ENCODE results near the gene ITSN1. TPM values are rescaled to one million over a fixed set of nuclear protein-coding genes. Genes with fewer than 3 reads are reported as not detected.

The ITSN1 gene
- total RNA-seq, 2 donors from 2014 or later, result 50.9 to 78.6 TPM

DNA sequence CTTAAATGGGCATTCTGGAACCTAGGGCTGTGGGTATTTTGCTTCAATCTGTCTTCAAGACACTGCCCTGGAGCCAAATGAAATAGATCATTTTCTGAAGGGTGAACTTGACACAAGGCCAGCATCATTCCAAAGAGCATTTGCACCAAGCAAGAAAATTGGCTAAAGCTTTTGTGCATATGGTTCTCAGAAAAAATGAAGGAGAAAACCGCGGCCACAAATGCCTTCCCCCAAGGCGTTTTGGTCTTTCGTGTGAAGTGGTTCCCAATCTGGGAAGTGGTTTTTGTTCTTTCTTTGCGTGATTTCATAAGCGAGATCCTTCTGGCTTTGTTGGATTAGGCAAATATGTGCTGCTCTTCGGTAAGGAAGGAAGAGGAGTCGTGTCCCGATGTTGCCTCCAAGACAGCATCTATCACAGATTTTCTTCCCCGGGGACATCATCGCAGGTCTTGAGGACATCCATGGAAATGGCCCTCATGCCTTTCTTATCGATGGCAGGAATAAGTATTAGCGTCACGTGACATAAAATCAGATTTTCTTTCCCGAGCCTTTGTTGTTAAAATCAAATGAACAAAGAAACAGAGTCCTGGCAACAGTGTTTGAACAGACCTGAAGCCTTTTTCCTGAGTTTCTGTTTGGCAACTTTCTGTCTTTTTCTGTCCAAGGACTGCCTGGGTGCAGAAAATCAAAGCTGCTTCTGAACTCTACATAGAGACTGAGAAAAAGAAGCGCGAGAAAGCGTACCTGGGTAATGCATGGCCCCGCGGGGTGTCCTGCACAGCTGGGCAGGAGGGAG is 242.3 kb downstream of the ITSN1 start:
- H3K4me1 ChIP-seq (ENCODE audit: control insufficient read depth in 1 of 2, low read depth in 2 of 2), result peaks cover 3 to 13% of the 10 kb centered on the region in 2 donors
- H3K4me3 ChIP-seq, result peak overlapping the region; percentile 62
- H3K27ac ChIP-seq, result no peak overlapping the region
- no peaks in the 10 kb centered on the region for H3K9me3 ChIP-seq
- TF ChIP-seq CTCF (IDR thresholded peaks at IDR 0.05), result no peak
- H3K36me3 ChIP-seq, result no peaks in the 10 kb centered on the region
- no peak for ATAC-seq (ENCODE audit: insufficient number of reproducible peaks, low FRiP score, low read depth)
- H3K27me3 ChIP-seq (replicated peaks; ENCODE audit: insufficient read depth), result no peaks in the 10 kb centered on the region
- no peak for DNase-seq (ENCODE audit: low spot score)

DNA sequence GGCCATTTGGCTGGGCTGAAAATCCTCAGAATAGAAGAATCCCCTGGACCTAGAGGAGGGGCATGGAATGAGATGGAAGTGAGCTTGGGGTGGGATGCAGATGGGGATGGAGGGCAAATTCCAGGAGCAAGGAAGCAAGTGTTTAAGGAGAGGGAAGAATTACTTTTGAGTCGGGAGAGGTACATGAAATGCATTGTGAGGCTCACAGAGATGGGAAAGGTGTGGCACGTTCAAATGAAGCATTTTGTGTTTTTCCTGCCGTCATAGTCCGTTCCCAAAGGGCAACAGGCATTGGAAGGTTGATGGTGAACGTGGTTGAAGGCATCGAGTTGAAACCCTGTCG is 242.8 kb downstream of the ITSN1 start:
- Histone ChIP-seq H3K9me3 (no peaks in the 10 kb centered on the region), H3K4me1 (ENCODE audit: control insufficient read depth in 1 of 2, low read depth in 2 of 2) (peaks cover 3 to 13% of the 10 kb centered on the region in 2 donors), H3K4me3 (peak overlapping the region; percentile 62), H3K27ac (no peak overlapping the region), H3K27me3 (replicated peaks; ENCODE audit: insufficient read depth) (no peaks in the 10 kb centered on the region), H3K36me3 (no peaks in the 10 kb centered on the region)
- TF ChIP-seq CTCF (IDR thresholded peaks at IDR 0.05), result no peak
- DNase-seq (ENCODE audit: low spot score), result no peak
- ATAC-seq (ENCODE audit: insufficient number of reproducible peaks, low FRiP score, low read depth), result no peak

DNA sequence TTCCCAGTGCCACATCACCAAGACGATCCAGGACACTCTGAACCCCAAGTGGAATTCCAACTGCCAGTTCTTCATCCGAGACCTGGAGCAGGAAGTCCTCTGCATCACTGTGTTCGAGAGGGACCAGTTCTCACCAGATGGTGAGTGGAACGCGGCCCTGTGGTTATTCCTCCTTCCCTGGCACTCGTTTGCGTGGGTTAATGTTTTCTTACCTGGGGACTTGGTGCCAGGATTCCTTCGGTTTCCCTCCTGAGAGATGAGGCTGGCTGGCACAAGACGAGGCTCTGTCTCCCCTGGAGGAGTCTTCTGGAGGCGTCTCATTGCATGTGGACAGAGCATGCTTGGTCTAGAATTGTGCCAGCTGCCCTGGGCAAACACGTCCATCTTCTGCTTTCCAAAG is 244.0 kb downstream of the ITSN1 start:
- Histone ChIP-seq H3K27ac (no peak overlapping the region), H3K9me3 (no peaks in the 10 kb centered on the region), H3K36me3 (no peaks in the 10 kb centered on the region), H3K4me3 (no peak overlapping the region), H3K4me1 (ENCODE audit: control insufficient read depth in 1 of 2, low read depth in 2 of 2) (peaks cover 3 to 13% of the 10 kb centered on the region in 2 donors), H3K27me3 (replicated peaks; ENCODE audit: insufficient read depth) (no peaks in the 10 kb centered on the region)
- TF ChIP-seq CTCF (IDR thresholded peaks at IDR 0.05), result no peak
- DNase-seq (ENCODE audit: low spot score) (no peak), ATAC-seq (ENCODE audit: insufficient number of reproducible peaks, low FRiP score, low read depth) (no peak)

GRCh38 chr21:33890187-33890586 is 247.9 kb downstream of the ITSN1 start:
- Histone ChIP-seq H3K4me1 (ENCODE audit: control insufficient read depth in 1 of 2, low read depth in 2 of 2) (peaks cover 3 to 17% of the 10 kb centered on the region in 2 donors), H3K36me3 (no peaks in the 10 kb centered on the region), H3K9me3 (no peaks in the 10 kb centered on the region), H3K27me3 (replicated peaks; ENCODE audit: insufficient read depth) (no peaks in the 10 kb centered on the region), H3K4me3 (no peak overlapping the region), H3K27ac (no peak overlapping the region)
- ATAC-seq (ENCODE audit: insufficient number of reproducible peaks, low FRiP score, low read depth) (no peak), DNase-seq (ENCODE audit: low spot score) (no peak)
- no peak for TF ChIP-seq CTCF (IDR thresholded peaks at IDR 0.05)

DNA sequence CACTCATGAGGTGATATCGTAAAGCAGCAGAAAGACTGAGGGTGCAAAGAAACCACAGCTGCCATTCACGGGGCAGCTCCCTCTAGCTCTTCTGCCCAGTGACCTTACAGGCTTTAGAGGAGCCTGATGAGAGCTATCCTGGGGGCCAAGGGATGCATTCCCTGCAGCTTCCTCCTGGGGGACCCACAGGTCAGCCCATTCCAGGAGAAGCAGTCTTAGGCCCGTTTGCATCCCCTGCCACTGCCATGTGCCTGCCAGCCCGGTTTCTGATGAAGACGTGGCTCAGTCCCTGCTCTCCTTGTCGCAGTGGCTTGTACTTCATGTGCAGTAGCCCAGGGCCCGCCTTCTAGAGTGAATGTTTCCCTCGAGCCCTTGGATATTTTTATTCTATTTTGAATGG is 250.6 kb downstream of the ITSN1 start:
- DNase-seq (ENCODE audit: low spot score), result no peak
- TF ChIP-seq CTCF (IDR thresholded peaks at IDR 0.05), result no peak
- no peak for ATAC-seq (ENCODE audit: insufficient number of reproducible peaks, low FRiP score, low read depth)

More for the DNA sequence above, 250.6 kb downstream of the ITSN1 start:
- no peak overlapping the region for H3K27ac ChIP-seq
- no peaks in the 10 kb centered on the region for H3K9me3 ChIP-seq
- H3K36me3 ChIP-seq, result no peaks in the 10 kb centered on the region
- H3K27me3 ChIP-seq (replicated peaks; ENCODE audit: insufficient read depth), result no peaks in the 10 kb centered on the region
- H3K4me1 ChIP-seq (ENCODE audit: control insufficient read depth in 1 of 2, low read depth in 2 of 2), result peaks cover 3 to 14% of the 10 kb centered on the region in 2 donors
- no peak overlapping the region for H3K4me3 ChIP-seq
